Measurements from ENCODE around the gene MAD1L1.
"Not testable (repeated sequence)": the region's sequence is repeated elsewhere in the genome, so short reads cannot be mapped to it uniquely, and the experiment has no call there.

The MAD1L1 gene

DNA sequence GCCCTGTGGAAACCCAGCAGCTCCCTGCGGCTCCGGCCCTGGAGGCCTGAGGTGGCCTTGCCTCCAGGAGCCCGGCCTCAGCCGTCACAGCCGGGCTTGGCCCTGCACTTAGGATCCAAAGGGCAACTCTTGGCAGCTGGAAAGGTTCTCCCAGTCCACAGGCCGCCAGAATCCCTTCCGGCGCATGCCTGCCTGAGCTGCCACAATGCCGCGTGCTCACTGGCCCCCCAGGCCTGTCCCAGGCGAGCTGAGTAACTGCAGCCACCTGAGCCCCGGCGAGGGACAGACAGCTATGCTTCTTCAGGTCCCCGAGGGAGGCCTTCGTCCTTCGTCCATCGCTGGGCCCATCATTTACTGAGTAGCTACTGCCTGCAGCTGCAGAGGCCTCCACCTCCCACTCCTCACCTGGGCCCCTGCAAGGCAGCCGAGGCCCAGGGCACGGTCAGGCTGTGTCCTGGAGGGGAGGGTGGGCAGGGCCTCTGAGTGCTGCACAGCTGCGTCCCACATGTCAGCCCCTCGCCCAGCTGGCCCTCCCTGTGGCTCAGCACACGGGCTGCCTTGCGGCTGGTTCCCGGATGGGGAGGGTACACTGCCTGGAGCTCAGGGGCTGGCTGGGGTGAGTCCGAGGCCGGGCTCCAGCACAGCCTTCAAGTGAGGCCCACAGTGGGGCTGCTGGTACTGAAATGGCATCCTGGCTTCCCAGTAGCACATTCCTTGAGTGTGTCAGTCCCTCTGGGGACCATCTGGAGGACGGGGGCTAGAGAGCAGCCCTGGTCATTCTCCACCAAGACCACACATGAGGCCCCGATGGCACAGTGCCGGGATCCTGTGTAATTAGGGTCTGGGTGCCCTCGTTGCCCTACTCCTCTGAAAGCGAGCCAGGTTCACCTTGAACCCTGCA, 390.2 kb downstream of the MAD1L1 start:
- no peak overlapping the region for H3K4me3 ChIP-seq (replicated peaks; ENCODE audit: low read depth, low read length)
- TF ChIP-seq, protein P1, sequence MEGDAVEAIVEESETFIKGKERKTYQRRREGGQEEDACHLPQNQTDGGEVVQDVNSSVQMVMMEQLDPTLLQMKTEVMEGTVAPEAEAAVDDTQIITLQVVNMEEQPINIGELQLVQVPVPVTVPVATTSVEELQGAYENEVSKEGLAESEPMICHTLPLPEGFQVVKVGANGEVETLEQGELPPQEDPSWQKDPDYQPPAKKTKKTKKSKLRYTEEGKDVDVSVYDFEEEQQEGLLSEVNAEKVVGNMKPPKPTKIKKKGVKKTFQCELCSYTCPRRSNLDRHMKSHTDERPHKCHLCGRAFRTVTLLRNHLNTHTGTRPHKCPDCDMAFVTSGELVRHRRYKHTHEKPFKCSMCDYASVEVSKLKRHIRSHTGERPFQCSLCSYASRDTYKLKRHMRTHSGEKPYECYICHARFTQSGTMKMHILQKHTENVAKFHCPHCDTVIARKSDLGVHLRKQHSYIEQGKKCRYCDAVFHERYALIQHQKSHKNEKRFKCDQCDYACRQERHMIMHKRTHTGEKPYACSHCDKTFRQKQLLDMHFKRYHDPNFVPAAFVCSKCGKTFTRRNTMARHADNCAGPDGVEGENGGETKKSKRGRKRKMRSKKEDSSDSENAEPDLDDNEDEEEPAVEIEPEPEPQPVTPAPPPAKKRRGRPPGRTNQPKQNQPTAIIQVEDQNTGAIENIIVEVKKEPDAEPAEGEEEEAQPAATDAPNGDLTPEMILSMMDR (IDR thresholded peaks at IDR 0.05; ENCODE audit: low read length, missing control alignments): no peak
- no peak for DNase-seq (ENCODE audit: low read depth)

DNA sequence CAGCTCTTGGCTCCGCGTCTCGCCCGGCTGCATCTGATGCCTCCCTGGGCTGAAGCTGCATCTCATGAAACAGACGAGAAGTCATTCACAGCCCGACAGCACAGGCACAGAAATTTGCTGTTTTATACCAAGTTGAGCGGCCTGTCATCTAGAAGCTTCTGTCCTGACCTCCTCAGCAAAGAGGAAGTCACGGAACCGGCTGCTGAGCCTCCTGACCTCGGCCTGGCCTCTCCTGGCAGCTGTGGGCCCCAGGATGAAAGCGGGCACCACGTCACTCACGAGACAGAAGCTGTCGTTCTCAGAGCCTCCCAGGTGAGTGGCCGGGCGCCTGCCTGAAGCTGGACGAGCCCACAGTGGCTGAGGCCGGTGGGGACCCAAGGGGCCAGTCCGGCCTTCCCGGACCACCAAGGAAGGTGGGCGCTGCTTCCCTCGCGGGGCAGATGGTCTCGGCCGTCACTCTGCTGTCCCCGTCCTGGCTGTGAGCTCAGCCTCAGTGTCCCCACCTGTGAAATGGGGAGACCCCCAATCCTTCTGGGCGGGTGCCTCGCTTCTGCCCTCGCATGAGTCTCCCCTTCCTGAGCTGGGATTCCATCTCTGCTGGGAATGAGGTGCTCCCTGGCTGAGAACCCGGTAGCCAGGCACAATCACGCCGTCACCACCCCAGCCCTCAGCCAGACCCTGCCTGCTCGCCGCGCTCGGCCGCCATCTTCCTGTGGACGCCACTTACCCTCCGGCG, 391.3 kb downstream of the MAD1L1 start:
- not testable (repeated sequence) for H3K4me3 ChIP-seq (replicated peaks; ENCODE audit: low read depth, low read length); DNase-seq (ENCODE audit: low read depth)

DNA sequence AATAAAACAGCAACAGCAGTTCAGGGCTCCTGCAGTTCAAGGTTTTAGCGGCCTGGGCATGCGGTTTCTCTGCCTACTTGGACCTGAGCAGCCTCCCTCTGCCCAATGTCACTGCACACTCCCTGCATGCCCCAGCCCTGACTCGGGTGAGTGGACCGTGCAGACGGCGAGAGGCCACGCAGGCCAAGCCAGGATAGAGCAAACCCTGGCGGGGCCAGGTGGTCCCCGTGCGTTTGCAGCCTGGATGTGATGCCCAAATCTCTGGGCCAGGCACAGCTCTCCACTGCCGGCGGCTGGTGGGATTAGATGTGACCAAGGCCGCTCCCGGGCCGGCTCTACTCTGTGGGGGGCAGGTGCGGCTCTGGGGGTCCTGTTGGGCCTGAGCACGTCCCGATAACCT, 392.0 kb downstream of the MAD1L1 start:
- not testable (repeated sequence) for H3K4me3 ChIP-seq (replicated peaks; ENCODE audit: low read depth, low read length); DNase-seq (ENCODE audit: low read depth)

DNA sequence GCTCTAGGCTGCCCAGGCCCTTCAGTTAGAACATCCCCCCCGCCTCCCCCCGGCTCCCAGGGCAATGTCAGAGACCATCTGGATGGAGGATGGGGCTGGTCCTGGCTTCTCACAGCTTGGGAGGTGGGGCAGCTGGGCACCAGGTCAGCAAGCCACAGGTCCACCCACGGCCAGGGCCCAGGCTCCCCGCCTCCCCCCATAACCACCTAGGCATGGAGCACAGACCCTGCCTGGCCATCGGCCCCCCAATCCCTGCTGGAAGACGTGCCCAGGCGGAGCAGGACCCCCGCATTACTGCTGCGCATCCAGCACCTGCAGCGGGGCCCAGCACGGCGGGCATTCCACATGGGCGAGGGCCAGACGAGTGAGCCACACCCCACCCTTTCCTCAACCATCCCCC, 393.0 kb downstream of the MAD1L1 start:
- H3K4me3 ChIP-seq (replicated peaks; ENCODE audit: low read depth, low read length): no peak overlapping the region
- DNase-seq (ENCODE audit: low read depth): no peak
- TF ChIP-seq, protein P1 (IDR thresholded peaks at IDR 0.05; ENCODE audit: low read length, missing control alignments): no peak

DNA sequence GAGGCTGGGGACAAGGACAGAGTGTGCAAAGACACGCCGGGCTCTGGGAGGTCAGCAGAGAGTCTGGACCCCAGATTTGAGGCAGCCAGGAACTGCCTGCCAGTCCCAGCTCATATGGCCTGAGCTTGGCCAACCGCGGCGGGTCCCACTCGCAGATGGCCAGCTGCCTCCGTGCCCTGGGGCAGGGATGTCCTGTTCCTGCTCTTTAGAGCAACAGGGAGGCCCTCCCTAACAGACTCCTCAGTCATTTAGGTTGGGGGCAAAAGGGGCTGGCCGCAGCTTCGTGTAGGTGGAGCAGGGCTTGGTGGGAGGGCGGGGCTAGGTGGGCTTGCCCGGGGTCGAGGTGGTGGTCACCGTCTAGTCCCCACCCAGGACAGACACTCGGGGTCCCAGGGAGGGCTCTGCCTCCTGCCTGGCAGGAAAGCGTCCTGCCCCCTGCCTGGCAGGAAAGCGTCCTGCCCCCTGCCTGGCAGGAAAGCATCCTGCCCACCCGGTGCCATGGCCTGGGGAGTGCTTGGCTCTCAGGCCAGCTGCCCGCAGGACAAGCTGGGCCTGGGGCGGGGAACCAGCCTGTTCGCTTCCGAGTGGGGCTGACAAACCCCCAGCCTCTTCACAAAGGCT, 393.7 kb downstream of the MAD1L1 start:
- DNase-seq (ENCODE audit: low read depth); H3K4me3 ChIP-seq (replicated peaks; ENCODE audit: low read depth, low read length): not testable (repeated sequence)

DNA sequence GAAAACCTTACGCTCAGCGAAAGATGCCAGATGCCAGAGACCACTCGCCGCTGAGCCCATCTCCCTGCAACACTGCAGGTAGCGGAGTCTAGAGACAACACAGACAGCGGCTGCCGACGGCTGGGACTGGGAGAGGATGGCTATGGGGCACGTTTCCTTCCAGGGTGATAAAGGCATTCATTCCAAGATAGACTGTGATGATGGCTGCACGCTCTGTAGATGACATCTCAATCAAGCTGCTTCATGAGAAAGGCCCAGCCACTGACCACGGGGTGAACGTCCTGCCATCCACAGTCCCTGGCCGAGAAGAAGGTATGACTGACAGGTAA, 394.2 kb downstream of the MAD1L1 start:
- DNase-seq (ENCODE audit: low read depth); H3K4me3 ChIP-seq (replicated peaks; ENCODE audit: low read depth, low read length): not testable (repeated sequence)

DNA sequence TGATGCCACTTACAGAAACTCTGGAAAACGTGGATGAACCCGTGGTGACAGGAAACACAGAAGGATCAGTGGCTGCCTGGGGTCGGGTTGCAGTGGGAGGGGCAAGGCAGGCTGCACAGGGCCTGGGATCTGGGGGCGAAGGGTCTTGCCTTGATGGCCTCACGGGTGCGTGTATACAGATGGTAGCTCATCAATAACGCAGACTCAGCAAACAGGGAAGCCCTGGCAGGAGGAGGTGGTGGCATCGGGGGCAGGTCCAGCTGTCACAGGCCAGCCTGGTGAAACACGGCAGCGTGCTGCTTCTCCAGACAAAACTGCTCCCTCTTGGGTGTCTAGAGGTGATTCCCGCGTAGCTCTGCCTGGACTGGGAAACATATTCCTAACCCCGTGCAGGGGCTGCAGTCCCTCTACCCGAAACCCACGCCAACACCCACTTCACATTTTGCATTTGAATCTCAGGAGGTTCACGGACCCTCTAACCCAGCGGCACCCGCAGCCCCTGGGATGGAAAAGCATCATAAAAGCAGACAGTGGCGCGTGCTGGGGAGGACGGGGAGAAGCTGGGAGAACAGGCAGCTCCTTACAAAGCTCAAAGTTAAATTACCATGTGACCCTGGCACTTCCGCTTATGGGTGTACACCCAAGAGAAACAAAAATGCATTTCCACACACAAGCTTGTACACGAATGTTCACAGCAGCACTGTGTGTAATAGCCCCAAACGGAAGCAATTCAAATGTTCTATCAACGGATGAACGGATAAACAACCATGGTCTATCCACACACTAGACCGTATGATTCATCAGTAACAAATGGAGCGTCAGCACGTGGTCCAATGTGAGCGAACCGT, 394.8 kb downstream of the MAD1L1 start:
- not testable (repeated sequence) for DNase-seq (ENCODE audit: low read depth); H3K4me3 ChIP-seq (replicated peaks; ENCODE audit: low read depth, low read length)

DNA sequence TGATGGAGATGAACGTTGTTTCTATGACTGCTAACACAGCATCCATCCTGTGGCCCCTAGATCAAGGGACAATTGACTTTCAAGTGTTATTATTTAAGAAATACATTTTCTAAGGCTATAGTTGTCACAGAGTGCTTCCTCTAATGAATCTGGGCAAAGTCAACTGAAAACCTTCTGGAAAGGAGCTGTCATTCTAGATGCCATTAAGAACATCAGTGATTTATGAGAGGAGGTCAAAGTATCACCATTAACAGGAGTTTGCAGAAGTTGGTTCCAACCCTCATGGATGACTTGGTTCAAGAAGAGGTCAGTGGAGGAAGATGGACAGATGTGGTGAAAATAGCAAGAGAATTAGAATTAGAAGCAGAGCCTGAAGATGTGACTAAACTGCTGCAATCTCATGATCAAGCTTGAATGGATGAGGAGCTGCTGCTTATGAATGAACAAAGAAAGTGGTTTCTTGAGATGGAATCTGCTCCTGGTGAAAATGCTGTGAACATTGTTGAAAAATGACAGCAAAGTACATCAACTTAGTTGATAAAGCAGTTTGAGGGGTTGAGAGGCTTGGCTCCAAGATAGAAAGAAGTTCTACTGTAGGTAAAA, 400.7 kb downstream of the MAD1L1 start:
- DNase-seq (ENCODE audit: low read depth); H3K4me3 ChIP-seq (replicated peaks; ENCODE audit: low read depth, low read length): not testable (repeated sequence)

DNA sequence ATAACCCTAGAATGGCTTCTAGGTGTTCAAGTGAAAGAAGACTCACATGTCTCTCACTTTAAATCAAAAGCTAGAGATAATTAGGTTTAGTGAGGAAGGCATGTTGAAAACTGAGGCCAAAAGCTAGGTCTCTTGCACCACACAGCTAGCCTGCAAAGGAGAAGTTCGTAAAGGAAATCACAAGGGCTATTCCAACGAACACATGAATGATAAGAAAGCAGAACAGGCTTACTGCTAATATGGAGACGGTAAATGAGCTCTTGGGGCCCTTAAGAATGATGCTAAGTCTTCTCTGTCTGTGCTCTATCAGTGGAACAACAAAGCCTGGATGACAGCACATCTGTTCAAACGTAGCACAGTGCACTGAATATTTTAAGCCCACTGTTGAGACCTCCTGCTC, 401.3 kb downstream of the MAD1L1 start:
- DNase-seq (ENCODE audit: low read depth); H3K4me3 ChIP-seq (replicated peaks; ENCODE audit: low read depth, low read length): not testable (repeated sequence)

DNA sequence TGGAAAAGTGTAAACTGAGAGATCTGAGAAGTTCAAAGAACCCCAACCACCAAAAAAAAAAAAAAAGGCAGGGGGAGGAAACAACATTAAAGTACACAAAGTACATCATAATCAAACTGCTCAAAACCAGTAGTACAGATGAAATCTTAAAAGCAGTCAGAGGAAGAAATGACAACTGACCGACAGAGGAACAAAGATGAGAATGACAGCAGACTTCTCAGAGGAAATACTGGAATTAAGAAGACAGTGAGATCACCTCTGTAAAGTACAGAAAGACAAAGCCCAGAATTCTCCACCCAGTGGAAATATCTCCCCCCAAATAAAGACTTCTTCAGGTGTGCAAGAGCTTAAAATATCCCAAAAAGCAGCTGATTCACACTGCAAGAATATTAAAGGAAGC, 403.1 kb downstream of the MAD1L1 start:
- not testable (repeated sequence) for DNase-seq (ENCODE audit: low read depth); H3K4me3 ChIP-seq (replicated peaks; ENCODE audit: low read depth, low read length)
